HEK293T (cell line): ENCODE results near the gene CAPRIN1.

Experiments used
- CTCF ChIA-PET: fragments of 350-600 bp; formaldehyde crosslinking; extraction: SDS; loops from one replicate; lab custom pipeline; 2021; ENCODE audit warnings: antibody characterized with exemption, inconsistent platforms; lab: Yijun Ruan, JAX
- POLR2A ChIA-PET: fragments of 350-600 bp; formaldehyde crosslinking; extraction: SDS; loops from one replicate; lab custom pipeline; 2020; ENCODE audit warnings: antibody characterized with exemption, inconsistent platforms; lab: Yijun Ruan, JAX
- DNase-seq: peaks from one replicate; pipeline ENCODE4 v3.0.0; 2012; ENCODE audit warnings: mixed read lengths; ENCODE audit errors: extremely low spot score
- ARNT ChIP-seq: fragments of 450-650 bp; IDR thresholded peaks from 2 replicates; pipeline ENCODE4 v1.6.1; 2017; ENCODE audit warnings: mild to moderate bottlenecking
- BHLHE40 ChIP-seq: fragments of 450-650 bp; IDR thresholded peaks from 2 replicates; pipeline ENCODE4 v1.6.1; 2016; ENCODE audit warnings: mild to moderate bottlenecking, moderate library complexity, borderline replicate concordance
- CTBP1 ChIP-seq: fragments of 450-650 bp; IDR thresholded peaks from 2 replicates; pipeline ENCODE4 v1.6.1; 2016; ENCODE audit warnings: borderline replicate concordance
- ELF4 ChIP-seq: fragments of 450-650 bp; IDR thresholded peaks from 2 replicates; pipeline ENCODE4 v1.6.1; 2017; ENCODE audit warnings: antibody characterized with exemption
- FOXA1 ChIP-seq: fragments of 450-650 bp; IDR thresholded peaks from 2 replicates; pipeline ENCODE4 v1.6.1; 2016; ENCODE audit warnings: mild to moderate bottlenecking
- FOXK2 ChIP-seq: fragments of 450-650 bp; IDR thresholded peaks from 2 replicates; pipeline ENCODE4 v1.6.1; 2016; ENCODE audit warnings: mild to moderate bottlenecking
- FOXM1 ChIP-seq: fragments of 450-650 bp; IDR thresholded peaks from 2 replicates; pipeline ENCODE4 v1.6.1; 2017; ENCODE audit warnings: mild to moderate bottlenecking, borderline replicate concordance
- HDGF ChIP-seq: fragments of 450-650 bp; IDR thresholded peaks from 2 replicates; pipeline ENCODE4 v1.6.1; 2017; ENCODE audit warnings: antibody characterized with exemption, borderline replicate concordance
- L3MBTL2 ChIP-seq: fragments of 450-650 bp; conservative IDR thresholded peaks from 2 replicates; pipeline ENCODE4 v1.6.1; 2016; ENCODE audit warnings: mild to moderate bottlenecking
- LEF1 ChIP-seq: fragments of 450-650 bp; IDR thresholded peaks from 2 replicates; pipeline ENCODE4 v1.6.1; 2017; ENCODE audit warnings: mild to moderate bottlenecking, borderline replicate concordance
- NFRKB ChIP-seq: fragments of 450-650 bp; IDR thresholded peaks from 2 replicates; pipeline ENCODE4 v1.6.1; 2016; ENCODE audit warnings: mild to moderate bottlenecking, moderate library complexity
- SP1 ChIP-seq: fragments of 450-650 bp; IDR thresholded peaks from 2 replicates; pipeline ENCODE4 v1.6.1; 2017
- SUZ12 ChIP-seq: fragments of 450-650 bp; IDR thresholded peaks from 2 replicates; pipeline ENCODE4 v1.6.1; 2016; ENCODE audit warnings: mild to moderate bottlenecking
- TARDBP ChIP-seq: fragments of 450-650 bp; IDR thresholded peaks from 2 replicates; pipeline ENCODE4 v1.6.1; 2016
- ZNF384 ChIP-seq: fragments of 450-650 bp; IDR thresholded peaks from 2 replicates; pipeline ENCODE4 v1.6.1; 2016
- TF ChIP-seq, protein P1 (sequence below): fragments of 450-650 bp; IDR thresholded peaks from 2 replicates; pipeline ENCODE4 v1.6.1; 2016

The CAPRIN1 gene

GRCh38 chr11:34140149-34140548 lies 88.6 kb downstream of the CAPRIN1 start:
- TF ChIP-seq SP1 (no peak), ARNT (no peak), FOXK2 (no peak), FOXM1 (no peak), ZNF384 (no peak), CTBP1 (no peak), LEF1 (no peak), BHLHE40 (no peak), ELF4 (no peak), FOXA1 (no peak), TARDBP (no peak)
- no peak for DNase-seq
- ChIA-PET CTCF (no interaction called here), POLR2A (no interaction called here)

DNA sequence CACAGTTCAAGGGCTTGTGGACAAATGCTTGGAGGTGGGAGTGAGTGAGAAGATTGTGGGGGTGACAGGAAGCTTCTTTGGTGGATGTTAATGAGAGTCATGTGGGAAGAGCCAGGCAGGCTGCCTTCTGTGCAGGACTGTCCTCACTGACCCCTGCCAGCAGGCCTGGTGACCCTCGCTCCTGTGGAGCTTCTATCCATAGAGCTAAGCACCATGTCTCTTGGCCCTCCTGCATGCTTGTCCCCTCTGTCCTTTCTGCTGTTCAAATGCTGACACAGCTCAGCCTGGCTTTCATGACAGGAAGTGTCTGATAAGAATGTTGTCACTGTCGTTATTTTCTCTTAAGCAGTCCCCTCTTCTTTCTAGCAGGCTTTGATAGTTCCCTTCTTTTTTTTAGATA lies 91.5 kb downstream of the CAPRIN1 start:
- CTCF ChIA-PET = no interaction called here

GRCh38 chr11:34145073-34145472 lies 93.5 kb downstream of the CAPRIN1 start:
- CTCF ChIA-PET = no interaction called here
- TF ChIP-seq ARNT = no peak
- TF ChIP-seq LEF1 = no peak
- TF ChIP-seq FOXM1 = no peak
- POLR2A ChIA-PET = no interaction called here
- no peak for DNase-seq

More for the DNA sequence above, 91.5 kb downstream of the CAPRIN1 start:
- POLR2A ChIA-PET = interaction anchor here (0.8 kb wide), 1 partner anchor 37 kb away, joined by 3 read pairs; no protein-coding TSS in a partner anchor
- no peak for DNase-seq
- TF ChIP-seq ELF4 (no peak), HDGF (no peak), TARDBP (no peak), CTBP1 (no peak), LEF1 (no peak), BHLHE40 (no peak), FOXK2 (no peak), FOXM1 (no peak), ZNF384 (no peak), ARNT (no peak), FOXA1 (no peak), SUZ12 (no peak), NFRKB (no peak), L3MBTL2 (no peak), SP1 (no peak)
- TF ChIP-seq, protein P1, sequence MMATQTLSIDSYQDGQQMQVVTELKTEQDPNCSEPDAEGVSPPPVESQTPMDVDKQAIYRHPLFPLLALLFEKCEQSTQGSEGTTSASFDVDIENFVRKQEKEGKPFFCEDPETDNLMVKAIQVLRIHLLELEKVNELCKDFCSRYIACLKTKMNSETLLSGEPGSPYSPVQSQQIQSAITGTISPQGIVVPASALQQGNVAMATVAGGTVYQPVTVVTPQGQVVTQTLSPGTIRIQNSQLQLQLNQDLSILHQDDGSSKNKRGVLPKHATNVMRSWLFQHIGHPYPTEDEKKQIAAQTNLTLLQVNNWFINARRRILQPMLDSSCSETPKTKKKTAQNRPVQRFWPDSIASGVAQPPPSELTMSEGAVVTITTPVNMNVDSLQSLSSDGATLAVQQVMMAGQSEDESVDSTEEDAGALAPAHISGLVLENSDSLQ = no peak

DNA sequence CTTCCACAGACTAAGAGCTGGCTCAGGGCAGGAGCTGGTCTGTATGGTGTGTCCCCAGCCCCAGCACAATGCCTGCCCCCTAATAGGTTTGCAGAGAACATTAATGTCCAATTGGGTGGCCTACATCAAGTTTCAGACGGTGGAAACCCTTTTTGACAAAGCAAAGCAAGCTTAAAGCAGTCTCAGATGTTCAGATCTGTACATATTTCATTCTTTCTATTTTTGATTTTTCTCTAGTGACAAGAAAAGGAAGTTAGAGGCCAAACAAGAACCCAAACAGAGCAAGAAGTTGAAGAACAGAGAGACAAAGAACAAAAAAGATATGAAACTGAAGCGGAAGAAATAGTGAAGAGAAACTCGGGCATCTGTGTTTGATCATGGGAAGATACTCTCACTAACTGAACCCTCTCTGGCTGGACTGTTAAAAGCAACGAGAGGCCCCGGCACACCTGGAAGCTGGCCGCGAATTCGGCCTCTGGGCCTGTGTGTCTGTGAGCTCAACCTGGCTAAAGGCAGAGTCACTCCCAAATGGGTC lies 94.4 kb downstream of the CAPRIN1 start:
- CTCF ChIA-PET = no interaction called here
- POLR2A ChIA-PET = no interaction called here
- TF ChIP-seq HDGF = no peak
- TF ChIP-seq, protein P1 = no peak
- TF ChIP-seq CTBP1 = no peak
- TF ChIP-seq L3MBTL2 = no peak
- TF ChIP-seq ELF4 = no peak
- TF ChIP-seq SUZ12 = no peak
- TF ChIP-seq FOXA1 = no peak
- no peak for TF ChIP-seq ZNF384
- TF ChIP-seq SP1 = no peak
- TF ChIP-seq FOXK2 = no peak
- TF ChIP-seq FOXM1 = no peak
- no peak for TF ChIP-seq LEF1
- TF ChIP-seq ARNT = no peak
- no peak for TF ChIP-seq NFRKB
- TF ChIP-seq BHLHE40 = no peak
- no peak for TF ChIP-seq TARDBP
- no peak for DNase-seq

GRCh38 chr11:34146411-34146810 lies 94.9 kb downstream of the CAPRIN1 start:
- TF ChIP-seq FOXM1 = no peak
- no peak for TF ChIP-seq ARNT
- TF ChIP-seq, protein P1 = no peak
- TF ChIP-seq TARDBP = no peak
- no peak for TF ChIP-seq FOXA1
- TF ChIP-seq SP1 = no peak
- no peak for TF ChIP-seq HDGF
- no peak for TF ChIP-seq FOXK2
- no peak for TF ChIP-seq NFRKB
- TF ChIP-seq SUZ12 = no peak
- no peak for TF ChIP-seq BHLHE40
- no peak for TF ChIP-seq ZNF384
- ChIA-PET POLR2A (interaction anchor here (1.0 kb wide), 1 partner anchor 75 kb away, joined by 3 read pairs; no protein-coding TSS in a partner anchor), CTCF (no interaction called here)
- no peak for DNase-seq

DNA sequence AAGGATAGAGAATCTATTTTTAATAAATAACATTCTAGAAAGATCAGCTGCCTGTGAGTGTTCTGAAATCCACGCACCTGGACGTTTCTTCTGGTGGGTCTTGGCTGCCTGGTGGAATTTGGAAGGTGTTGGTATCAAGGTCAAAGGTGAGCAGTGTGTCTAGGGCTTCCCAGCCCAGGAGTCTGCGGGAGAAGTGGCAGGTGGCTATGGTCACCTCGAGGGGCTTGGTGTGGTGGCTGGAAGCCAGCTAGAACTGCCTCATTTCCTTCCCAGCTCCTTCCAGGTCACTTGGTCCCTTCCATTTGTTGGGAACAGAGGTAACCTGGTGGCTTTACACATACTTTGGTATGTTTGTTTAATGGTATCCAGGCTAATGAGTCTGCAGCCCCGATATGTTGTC lies 95.3 kb downstream of the CAPRIN1 start:
- no peak for DNase-seq
- CTCF ChIA-PET = no interaction called here
- POLR2A ChIA-PET = interaction anchor here (1.0 kb wide), 1 partner anchor 75 kb away, joined by 3 read pairs; no protein-coding TSS in a partner anchor
- TF ChIP-seq FOXM1 = no peak
- no peak for TF ChIP-seq ELF4
- no peak for TF ChIP-seq FOXK2

- CTCF ChIA-PET = no interaction called here
- POLR2A ChIA-PET = interaction anchor here (0.7 kb wide), 1 partner anchor 12 kb away, joined by 3 read pairs; no protein-coding TSS in a partner anchor
Measured at GRCh38 chr11:34147581-34147980, 96.0 kb downstream of the CAPRIN1 start.

More at GRCh38 chr11:34147581-34147980, 96.0 kb downstream of the CAPRIN1 start:
- no peak for DNase-seq
- TF ChIP-seq, protein P1 = no peak
- TF ChIP-seq L3MBTL2 = no peak
- no peak for TF ChIP-seq SP1
- no peak for TF ChIP-seq NFRKB
- no peak for TF ChIP-seq ZNF384
- TF ChIP-seq FOXK2 = no peak
- no peak for TF ChIP-seq FOXM1
- TF ChIP-seq HDGF = no peak
- no peak for TF ChIP-seq LEF1
- no peak for TF ChIP-seq ARNT
- no peak for TF ChIP-seq BHLHE40
- TF ChIP-seq SUZ12 = no peak
- TF ChIP-seq CTBP1 = no peak
- TF ChIP-seq TARDBP = no peak
- TF ChIP-seq FOXA1 = no peak
- no peak for TF ChIP-seq ELF4
